ENCODE data around the gene TAS2R60. TPM values are rescaled to one million over a fixed set of nuclear protein-coding genes. Genes with fewer than 3 reads are reported as not detected.

The TAS2R60 gene
- total and polyA plus RNA-seq, 7 experiments from 2014 or later, result 0.33 to 2.5 (median 1.5) TPM; not detected in 2

- Mint-ChIP-seq H3K27me3 (peaks cover 0 to 2% (median 0%) of the 10 kb centered on the region in 5 donors), H3K36me3 (peaks cover 3 to 43% (median 11%) of the 10 kb centered on the region in 5 donors), H3K9me3 (no peaks in the 10 kb centered on the region), H3K27ac (peak overlapping the region in 3 of 9 donors; percentile 63 to 77 (median 74)), H3K4me3 (peak overlapping the region in 1 of 10 donors; percentile 7), H3K4me1 (peaks cover 7 to 24% (median 13%) of the 10 kb centered on the region in 7 donors)
- ChIA-PET CTCF (interaction anchor here (1.5 to 2.1 kb wide), 2 partner anchors 10 to 13 kb away, joined by 5 to 14 read pairs; partner anchors contain the start of gene EPHA1), POLR2A (interaction anchor here (1.2 to 2.0 kb wide), 4 partner anchors 8 to 14 kb away, joined by 4 to 8 read pairs (median 4); no protein-coding TSS in a partner anchor)
- intact Hi-C loops (cut with micrococcal nuclease), result no loop called here
- DNase-seq, result no peak
- Histone ChIP-seq H3K36me3 (ENCODE audit: control insufficient read depth in 2 of 3, insufficient read depth in 3 of 3, low read length in 3 of 3) (peaks cover 0 to 98% (median 20%) of the 10 kb centered on the region in 3 experiments), H3K4me3 (ENCODE audit: low read length) (no peak overlapping the region), H3K27me3 (ENCODE audit: control insufficient read depth in 2 of 2, insufficient read depth in 2 of 2, low read length in 2 of 2) (no peaks in the 10 kb centered on the region), H3K9me3 (ENCODE audit: control insufficient read depth in 2 of 3, low read length in 3 of 3) (no peaks in the 10 kb centered on the region), H3K27ac (ENCODE audit: low read depth, low read length) (no peak overlapping the region), H3K4me1 (ENCODE audit: control insufficient read depth in 2 of 2, insufficient read depth in 2 of 2, low read length in 2 of 2) (no peaks in the 10 kb centered on the region)
- ATAC-seq, result no peak
These were observed 46.4 kb upstream of the TAS2R60 start for GRCh38 chr7:143396625-143397556.

GRCh38 chr7:143397710-143398530, 45.3 kb upstream of the TAS2R60 start:
- no peak overlapping the region for H3K4me3 ChIP-seq (ENCODE audit: low read length)
- POLR2A ChIA-PET, result interaction anchor here (1.3 to 2.0 kb wide), 2 partner anchors 7 to 9 kb away, joined by 4 to 8 read pairs; no protein-coding TSS in a partner anchor
- ATAC-seq, result no peak
- H3K36me3 Mint-ChIP-seq, result peaks cover 2 to 40% (median 11%) of the 10 kb centered on the region in 5 donors
- H3K4me3 Mint-ChIP-seq, result no peak overlapping the region
- H3K9me3 Mint-ChIP-seq, result no peaks in the 10 kb centered on the region
- H3K4me1 ChIP-seq (ENCODE audit: control insufficient read depth in 2 of 2, insufficient read depth in 2 of 2, low read length in 2 of 2), result no peaks in the 10 kb centered on the region
- CTCF ChIA-PET, result interaction anchor here (1.2 kb wide), 1 partner anchor 10 kb away, joined by 4 read pairs; no protein-coding TSS in a partner anchor
- peaks cover 0 to 92% (median 20%) of the 10 kb centered on the region in 3 experiments for H3K36me3 ChIP-seq (ENCODE audit: control insufficient read depth in 2 of 3, insufficient read depth in 3 of 3, low read length in 3 of 3)
- H3K27ac ChIP-seq (ENCODE audit: low read depth, low read length), result no peak overlapping the region
- no peaks in the 10 kb centered on the region for H3K27me3 ChIP-seq (ENCODE audit: control insufficient read depth in 2 of 2, insufficient read depth in 2 of 2, low read length in 2 of 2)
- no peaks in the 10 kb centered on the region for H3K9me3 ChIP-seq (ENCODE audit: control insufficient read depth in 2 of 3, low read length in 3 of 3)
- DNase-seq, result no peak
- H3K27me3 Mint-ChIP-seq, result peaks cover 0 to 2% (median 0%) of the 10 kb centered on the region in 5 donors
- peaks cover 7 to 32% (median 19%) of the 10 kb centered on the region in 7 donors for H3K4me1 Mint-ChIP-seq
- H3K27ac Mint-ChIP-seq, result peak overlapping the region in 5 of 9 donors; percentile 24 to 74 (median 38)
- intact Hi-C loops (cut with micrococcal nuclease), result no loop called here

DNA sequence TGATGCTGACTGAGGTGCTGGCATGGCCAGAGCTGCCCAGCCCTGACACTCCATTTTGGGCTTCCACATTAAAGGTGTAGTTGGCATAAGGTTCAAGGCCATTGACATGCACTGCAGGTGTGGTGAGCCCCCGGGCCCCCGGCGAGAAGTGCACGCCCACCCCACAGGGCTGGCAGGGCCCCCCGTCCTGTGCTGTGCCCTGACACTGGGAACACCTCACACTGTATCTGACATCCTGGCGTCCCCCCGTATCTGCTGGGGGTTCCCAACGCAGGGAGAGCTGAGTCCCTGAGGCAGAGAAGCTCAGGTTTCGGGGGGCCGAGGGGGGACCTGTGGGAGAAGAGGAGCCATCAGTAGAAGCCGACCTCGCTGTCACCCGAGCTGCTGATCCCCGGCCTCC, 44.6 kb upstream of the TAS2R60 start:
- no peaks in the 10 kb centered on the region for H3K9me3 ChIP-seq (ENCODE audit: control insufficient read depth in 2 of 3, low read length in 3 of 3)
- no peak for ATAC-seq
- no peaks in the 10 kb centered on the region for H3K27me3 ChIP-seq (ENCODE audit: control insufficient read depth in 2 of 2, insufficient read depth in 2 of 2, low read length in 2 of 2)
- intact Hi-C loops (cut with micrococcal nuclease), result no loop called here
- peaks cover 0 to 85% (median 19%) of the 10 kb centered on the region in 3 experiments for H3K36me3 ChIP-seq (ENCODE audit: control insufficient read depth in 2 of 3, insufficient read depth in 3 of 3, low read length in 3 of 3)
- no peak overlapping the region for H3K4me3 ChIP-seq (ENCODE audit: low read length)
- Mint-ChIP-seq H3K27ac (peak overlapping the region in 2 of 9 donors; percentile 3 to 17), H3K4me1 (peaks cover 7 to 36% (median 26%) of the 10 kb centered on the region in 7 donors), H3K36me3 (peaks cover 0 to 37% (median 11%) of the 10 kb centered on the region in 5 donors), H3K4me3 (no peak overlapping the region), H3K27me3 (peaks cover 0 to 2% (median 0%) of the 10 kb centered on the region in 5 donors), H3K9me3 (no peaks in the 10 kb centered on the region)
- ChIA-PET CTCF (interaction anchor here (1.2 kb wide), 1 partner anchor 9 kb away, joined by 4 read pairs; no protein-coding TSS in a partner anchor), POLR2A (interaction anchor here (1.2 to 1.3 kb wide), 2 partner anchors 8 to 9 kb away, joined by 4 read pairs; no protein-coding TSS in a partner anchor)
- H3K4me1 ChIP-seq (ENCODE audit: control insufficient read depth in 2 of 2, insufficient read depth in 2 of 2, low read length in 2 of 2), result no peaks in the 10 kb centered on the region
- H3K27ac ChIP-seq (ENCODE audit: low read depth, low read length), result no peak overlapping the region
- DNase-seq, result no peak

- POLR2A ChIA-PET, result interaction anchor here (1.2 to 11.4 kb wide), 2 partner anchors 9 to 20 kb away, joined by 4 to 223 read pairs; partner anchors contain the start of gene ZYX
- Mint-ChIP-seq H3K4me3 (no peak overlapping the region), H3K27ac (peak overlapping the region in 2 of 9 donors; percentile 3 to 17), H3K36me3 (peaks cover 0 to 36% (median 11%) of the 10 kb centered on the region in 5 donors), H3K4me1 (peaks cover 7 to 38% (median 29%) of the 10 kb centered on the region in 7 donors), H3K9me3 (no peaks in the 10 kb centered on the region), H3K27me3 (peaks cover 0 to 2% (median 0%) of the 10 kb centered on the region in 5 donors)
- ATAC-seq (no peak), DNase-seq (no peak)
- Histone ChIP-seq H3K9me3 (ENCODE audit: control insufficient read depth in 2 of 3, low read length in 3 of 3) (no peaks in the 10 kb centered on the region), H3K36me3 (ENCODE audit: control insufficient read depth in 2 of 3, insufficient read depth in 3 of 3, low read length in 3 of 3) (peaks cover 0 to 80% (median 16%) of the 10 kb centered on the region in 3 experiments), H3K4me1 (ENCODE audit: control insufficient read depth in 2 of 2, insufficient read depth in 2 of 2, low read length in 2 of 2) (no peaks in the 10 kb centered on the region), H3K27me3 (ENCODE audit: control insufficient read depth in 2 of 2, insufficient read depth in 2 of 2, low read length in 2 of 2) (no peaks in the 10 kb centered on the region), H3K4me3 (ENCODE audit: low read length) (no peak overlapping the region), H3K27ac (ENCODE audit: low read depth, low read length) (no peak overlapping the region)
- CTCF ChIA-PET, result interaction anchor here (1.2 kb wide), 1 partner anchor 8 kb away, joined by 4 read pairs; no protein-coding TSS in a partner anchor
- intact Hi-C loops (cut with micrococcal nuclease), result no loop called here
These were observed 44.1 kb upstream of the TAS2R60 start for GRCh38 chr7:143399151-143399550.

GRCh38 chr7:143399642-143400041, 43.6 kb upstream of the TAS2R60 start:
- Mint-ChIP-seq H3K27ac (peak overlapping the region in 1 of 9 donors; percentile 17), H3K4me1 (peaks cover 5 to 42% (median 32%) of the 10 kb centered on the region in 7 donors), H3K9me3 (no peaks in the 10 kb centered on the region), H3K4me3 (no peak overlapping the region), H3K36me3 (peaks cover 0 to 39% (median 11%) of the 10 kb centered on the region in 5 donors), H3K27me3 (peaks cover 0 to 4% (median 0%) of the 10 kb centered on the region in 5 donors)
- no peak for ATAC-seq
- no peaks in the 10 kb centered on the region for H3K27me3 ChIP-seq (ENCODE audit: control insufficient read depth in 2 of 2, insufficient read depth in 2 of 2, low read length in 2 of 2)
- DNase-seq, result no peak
- no peaks in the 10 kb centered on the region for H3K9me3 ChIP-seq (ENCODE audit: control insufficient read depth in 2 of 3, low read length in 3 of 3)
- ChIA-PET CTCF (interaction anchor here (1.0 to 1.2 kb wide), 3 partner anchors 8 to 20 kb away, joined by 3 to 5 read pairs (median 4); no protein-coding TSS in a partner anchor), POLR2A (interaction anchor here (1.2 to 11.4 kb wide), 3 partner anchors 9 to 34 kb away, joined by 4 to 223 read pairs (median 5); partner anchors contain the start of gene ZYX)
- H3K4me1 ChIP-seq (ENCODE audit: control insufficient read depth in 2 of 2, insufficient read depth in 2 of 2, low read length in 2 of 2), result peaks cover 0 to 2% of the 10 kb centered on the region in 2 donors
- H3K36me3 ChIP-seq (ENCODE audit: control insufficient read depth in 2 of 3, insufficient read depth in 3 of 3, low read length in 3 of 3), result peaks cover 0 to 77% (median 16%) of the 10 kb centered on the region in 3 experiments
- H3K4me3 ChIP-seq (ENCODE audit: low read length), result no peak overlapping the region
- H3K27ac ChIP-seq (ENCODE audit: low read depth, low read length), result no peak overlapping the region
- intact Hi-C loops (cut with micrococcal nuclease), result no loop called here

All from naive thymus-derived CD4-positive, alpha-beta T cell (primary cell).